Heart right ventricle (tissue), 16 donors: ENCODE measurements around the gene PCSK2. TPM values are rescaled to one million over a fixed set of nuclear protein-coding genes. Genes with fewer than 3 reads are reported as not detected.

ENCODE experiments used
- ATAC-seq, 8 donors: fragments of 200-7000 bp; cut with Tn5 transposase; one replicate each; pipeline ENCODE4 v1.9.1; 2020; ENCODE audit warnings: mild to moderate bottlenecking in 8 of 8, moderate library complexity in 8 of 8, moderate number of reproducible peaks in 1 of 8
- DNase-seq, 2 donors: peaks; one replicate each; pipeline ENCODE4 v3.0.0-alpha.2; 2020
- H3K27ac ChIP-seq, 10 donors: fragments of 200-600 bp; sonication (generic) in 2 of 10; one replicate each; pipeline versions ENCODE4 v1.5.0 to v1.8.0; 2020 to 2022; ENCODE audit warnings: mild to moderate bottlenecking in 3 of 10
- H3K27me3 ChIP-seq, 7 donors: fragments of 200-600 bp; one replicate each; pipeline ENCODE4 v1.8.0; 2021 to 2022; ENCODE audit warnings: mild to moderate bottlenecking in 2 of 7
- H3K36me3 ChIP-seq, 9 donors: fragments of 200-600 bp; sonication (generic) in 1 of 9; one replicate each; pipeline versions ENCODE4 v1.5.0 to v1.8.0; 2020 to 2022; ENCODE audit warnings: mild to moderate bottlenecking in 2 of 9
- H3K4me1 ChIP-seq, 9 donors: fragments of 200-600 bp; sonication (generic) in 1 of 9; one replicate each; pipeline versions ENCODE4 v1.5.0 to v1.8.0; 2020 to 2022; ENCODE audit warnings: mild to moderate bottlenecking in 4 of 9
- H3K4me3 ChIP-seq, 10 donors: fragments of 200-600 bp; sonication (generic) in 2 of 10; one replicate each; pipeline versions ENCODE4 v1.5.0 to v1.8.0; 2020 to 2022; ENCODE audit warnings: mild to moderate bottlenecking in 7 of 10, moderate library complexity in 2 of 10
- H3K9me3 ChIP-seq, 11 donors: fragments of 200-600 bp in 10 of 11; sonication (generic) in 2 of 11; one replicate each; pipeline versions ENCODE4 v1.5.0 to v1.8.0; 2013 to 2022; ENCODE audit warnings: mild to moderate bottlenecking in 2 of 11, control low read depth in 1 of 11, moderate library complexity in 1 of 11
- CTCF ChIP-seq, 9 donors: fragments of 200-600 bp; sonication (generic) in 2 of 9; IDR thresholded peaks; one replicate each; pipeline versions ENCODE4 v1.5.0 to v1.8.0; 2021 to 2022; ENCODE audit warnings: antibody characterized with exemption in 9 of 9, mild to moderate bottlenecking in 5 of 9, moderate library complexity in 1 of 9
- WGBS, 2 donors: extraction: QIAGEN DNeasy Blood & Tissue Kit; methylation state at CpG; one replicate each; pipeline ENCODE4 v1.1.7; 2013; ENCODE audit warnings: inconsistent platforms in 1 of 2; 5-methylcytosine and 5-hydroxymethylcytosine counted together
- intact Hi-C, 10 donors: fragments of 100-400 bp; cut with DNase I; formaldehyde crosslinking; loops; one replicate each; pipeline versions ENCODE4 v1.11.1 to v1.14.2; 2022
- polyA plus RNA-seq, 2 donors: library from polyadenylated mRNA; stranded (reverse); fragments of 200-250 nt; gene quantifications; one replicate each; pipeline ENCODE4 v1.2.3, GENCODE V29; 2013
- total RNA-seq, 10 donors: library from RNA; stranded (reverse); fragmentation: NEBNext Ultra II Directional in 3 of 10; extraction: Animal tissue kit (Norgen Biotek cat#: 25700) in 3 of 10; gene quantifications; one replicate each; pipeline versions ENCODE4 v1.2.1 to v1.2.4, GENCODE V29; 2021 to 2023
- donor health status: Arrhythmogenic right ventricular cardiomyopathy.
- donor health status: ischemic (EF 13 %, LVEDD 7.1; RV severe dilation, severe dysfunction).
- donor health status: healthy with polysubstance abuse.
- donor health status: DM: no; HTN: yes; CAD: no.
- donor health status: DM: no; HTN: no; CAD: no.
- donor health status: ischemic (EF 25% LVEDD 6.9; RV normal size, moderate dysfunction).
- donor health status: ischemic (EF 25% LVEDD 5.7; RV mildly dilated, moderate dysfunction).
- donor health status: healthy.
- donor health status: DM: yes; HTN: yes; CAD: no.
- donor health status: Ischemic cardiomyopathy.
- donor health status: ischemic (EF 35%, LVEDD 5.7; RV mildly dilated, moderate dysfunction).
- donor health status: nonischemic (EF 11% LVEDD 7.7; RV severe dilation, severe dysfunction).
- donor health status: DM: yes; HTN: yes; CAD: no.
- donor health status: PGD.
- donor health status: ischemic (EF 29% LVEDD 5.4; RV normal size, mild dysfunction).
- donor health status: nonischemic (EF 23%, LVEDD 6.1; RV moderate dilation, normal function).

Gene PCSK2
- total and polyA plus RNA-seq, 12 donors, result 0.09 to 1.4 (median 0.66) TPM; not detected in 1

- no peak for TF ChIP-seq CTCF (IDR thresholded peaks at IDR 0.05)
- intact Hi-C loops, result no loop called here
These were observed 54.6 kb downstream of the PCSK2 start for GRCh38 chr20:17281478-17281877.

GRCh38 chr20:17282501-17282900 lies 55.7 kb downstream of the PCSK2 start:
- Histone ChIP-seq H3K27me3 (no peaks in the 10 kb centered on the region), H3K4me3 (no peak overlapping the region), H3K27ac (no peak overlapping the region), H3K36me3 (no peaks in the 10 kb centered on the region), H3K4me1 (no peaks in the 10 kb centered on the region), H3K9me3 (peaks cover 0 to 10% (median 0%) of the 10 kb centered on the region in 11 donors)
- DNase-seq (no peak), ATAC-seq (no peak)
- intact Hi-C loops, result no loop called here
- no peak for TF ChIP-seq CTCF (IDR thresholded peaks at IDR 0.05)
- WGBS, 2 donors, result 51 to 59% methylated on average over 3 of the region's 3 CpGs

More at GRCh38 chr20:17281478-17281877, 54.6 kb downstream of the PCSK2 start:
- peaks cover 0 to 10% (median 0%) of the 10 kb centered on the region in 11 donors for H3K9me3 ChIP-seq
- H3K4me3 ChIP-seq, result no peak overlapping the region
- H3K27ac ChIP-seq, result no peak overlapping the region
- no peaks in the 10 kb centered on the region for H3K36me3 ChIP-seq
- no peaks in the 10 kb centered on the region for H3K4me1 ChIP-seq
- DNase-seq (no peak), ATAC-seq (no peak)
- H3K27me3 ChIP-seq, result no peaks in the 10 kb centered on the region

DNA sequence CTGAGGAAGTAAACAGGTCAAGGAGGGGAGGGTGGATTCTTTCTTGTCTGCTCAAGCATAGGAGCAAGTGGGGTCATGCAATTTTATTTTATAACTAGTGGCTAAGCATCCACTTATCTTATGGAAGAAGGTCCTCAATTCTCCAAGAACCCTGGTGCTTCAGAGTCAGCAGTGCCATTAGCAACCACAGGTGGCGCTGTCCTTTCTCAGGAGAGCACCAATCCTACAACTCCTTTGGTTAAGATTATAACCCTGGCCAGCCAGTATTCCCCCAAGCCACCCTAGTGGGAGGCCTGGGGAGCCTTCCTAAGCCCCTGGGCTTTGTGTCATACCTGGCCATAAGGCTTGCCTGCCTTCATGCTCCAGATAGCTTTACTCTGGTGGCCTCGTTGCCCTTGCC lies 60.7 kb downstream of the PCSK2 start:
- ATAC-seq (no peak), DNase-seq (no peak)
- intact Hi-C loops, result no loop called here
- WGBS, 2 donors, result 56 to 60% methylated on average over 2 of the region's 2 CpGs
- Histone ChIP-seq H3K27ac (no peak overlapping the region), H3K27me3 (no peaks in the 10 kb centered on the region), H3K36me3 (no peaks in the 10 kb centered on the region), H3K4me1 (no peaks in the 10 kb centered on the region), H3K4me3 (no peak overlapping the region), H3K9me3 (no peaks in the 10 kb centered on the region)
- no peak for TF ChIP-seq CTCF (IDR thresholded peaks at IDR 0.05)

GRCh38 chr20:17287998-17288397 lies 61.2 kb downstream of the PCSK2 start:
- no peak for TF ChIP-seq CTCF (IDR thresholded peaks at IDR 0.05)
- H3K9me3 ChIP-seq, result no peaks in the 10 kb centered on the region

More at GRCh38 chr20:17287998-17288397, 61.2 kb downstream of the PCSK2 start:
- no peaks in the 10 kb centered on the region for H3K4me1 ChIP-seq
- no peak for DNase-seq
- intact Hi-C loops, result no loop called here
- H3K36me3 ChIP-seq, result no peaks in the 10 kb centered on the region
- 78 to 87% methylated on average over 3 of the region's 3 CpGs for WGBS, 2 donors
- H3K4me3 ChIP-seq, result no peak overlapping the region
- no peak for ATAC-seq
- no peak overlapping the region for H3K27ac ChIP-seq
- no peaks in the 10 kb centered on the region for H3K27me3 ChIP-seq
